H9 (cell line): Measurements from ENCODE around the gene PDLIM7. TPM values are rescaled to one million over a fixed set of nuclear protein-coding genes. Genes with fewer than 3 reads are reported as not detected.

ENCODE experiments used
- DNase-seq: peaks from one replicate; pipeline ENCODE4 v3.0.0-alpha.2; 2017
- H2AFZ ChIP-seq: one replicate; pipeline ENCODE4 v1.6.1; 2013; ENCODE audit warnings: mild to moderate bottlenecking, low read length, control low read depth, moderate library complexity
- H2AK5ac ChIP-seq: 2 replicates; pipeline ENCODE4 v1.6.1; 2013; ENCODE audit warnings: low read length, control low read depth, mixed read lengths; ENCODE audit not compliant: insufficient read length
- H2BK120ac ChIP-seq: one replicate; pipeline ENCODE4 v1.6.1; 2013; ENCODE audit warnings: low read depth, mild to moderate bottlenecking, low read length, control low read depth, inconsistent platforms; ENCODE audit not compliant: poor library complexity, severe bottlenecking
- H2BK12ac ChIP-seq: 2 replicates; pipeline ENCODE4 v1.6.1; 2013; ENCODE audit warnings: low read length, control low read depth, mixed read lengths, low read depth; ENCODE audit not compliant: insufficient read length
- H2BK15ac ChIP-seq: 2 replicates; pipeline ENCODE4 v1.6.1; 2013; ENCODE audit warnings: low read depth, low read length, control low read depth
- H2BK20ac ChIP-seq: one replicate; pipeline ENCODE4 v1.6.1; 2013; ENCODE audit warnings: low read depth, mild to moderate bottlenecking, low read length, control low read depth, inconsistent platforms; ENCODE audit not compliant: poor library complexity, severe bottlenecking
- H2BK5ac ChIP-seq: 2 replicates; pipeline ENCODE4 v1.6.1; 2013; ENCODE audit warnings: low read length, control low read depth, mixed read lengths; ENCODE audit not compliant: insufficient read length
- H3K14ac ChIP-seq: 2 replicates; pipeline ENCODE4 v1.6.1; 2013; ENCODE audit warnings: low read length, control low read depth; ENCODE audit not compliant: insufficient read depth
- H3K18ac ChIP-seq: 2 replicates; pipeline ENCODE4 v1.6.1; 2013; ENCODE audit warnings: low read depth, mild to moderate bottlenecking, mixed read lengths, low read length, control low read depth; ENCODE audit not compliant: insufficient read length
- H3K23ac ChIP-seq: 2 replicates; pipeline ENCODE4 v1.6.1; 2013; ENCODE audit warnings: low read length, control low read depth, mixed read lengths, low read depth; ENCODE audit not compliant: insufficient read length
- H3K23me2 ChIP-seq: 2 replicates; pipeline ENCODE4 v1.6.1; 2013; ENCODE audit warnings: low read depth, mild to moderate bottlenecking, mixed read lengths, low read length, control low read depth; ENCODE audit not compliant: insufficient read length, poor library complexity, severe bottlenecking
- H3K27ac ChIP-seq: 2 replicates; pipeline ENCODE4 v1.5.1; 2013; ENCODE audit warnings: low read length, control low read depth, mixed read lengths, low read depth; ENCODE audit not compliant: insufficient read length
- H3K27me3 ChIP-seq: 2 replicates; pipeline ENCODE4 v1.6.1; 2013; ENCODE audit warnings: low read length, control low read depth, inconsistent platforms; ENCODE audit not compliant: insufficient read depth
- H3K4ac ChIP-seq: 2 replicates; pipeline ENCODE4 v1.6.1; 2013; ENCODE audit warnings: low read depth, mild to moderate bottlenecking, control low read depth, inconsistent platforms, low read length, moderate library complexity
- H3K4me1 ChIP-seq: 2 replicates; pipeline ENCODE4 v1.6.1; 2013; ENCODE audit warnings: low read length, control low read depth, inconsistent platforms; ENCODE audit not compliant: insufficient read depth
- H3K4me2 ChIP-seq: 2 replicates; pipeline ENCODE4 v1.6.1; 2013; ENCODE audit warnings: low read length, control low read depth, mixed read lengths; ENCODE audit not compliant: insufficient read length, insufficient read depth
- H3K56ac ChIP-seq: 2 replicates; pipeline ENCODE4 v1.6.1; 2013; ENCODE audit warnings: low read depth, mild to moderate bottlenecking, mixed read lengths, low read length, control low read depth; ENCODE audit not compliant: insufficient read length
- H3K79me1 ChIP-seq: 2 replicates; pipeline ENCODE4 v1.6.1; 2013; ENCODE audit warnings: low read depth, mild to moderate bottlenecking, moderate library complexity, low read length, control low read depth, inconsistent platforms; ENCODE audit not compliant: insufficient read depth, poor library complexity, severe bottlenecking
- H3K79me2 ChIP-seq: 2 replicates; pipeline ENCODE4 v1.6.1; 2013; ENCODE audit warnings: low read length, control low read depth, inconsistent platforms; ENCODE audit not compliant: insufficient read depth
- H3K9ac ChIP-seq: 2 replicates; pipeline ENCODE4 v1.6.1; 2013; ENCODE audit warnings: low read length, control low read depth, mixed read lengths; ENCODE audit not compliant: insufficient read length; ENCODE audit errors: extremely low read depth
- H3K9me3 ChIP-seq: one replicate; pipeline ENCODE4 v1.6.1; 2013; ENCODE audit warnings: low read depth, low read length, inconsistent platforms; ENCODE audit not compliant: control insufficient read depth
- H3T11ph ChIP-seq: one replicate; pipeline ENCODE4 v1.6.1; 2013; ENCODE audit warnings: mild to moderate bottlenecking, low read length, control low read depth, inconsistent platforms
- H4K20me1 ChIP-seq: one replicate; pipeline ENCODE4 v1.6.1; 2013; ENCODE audit not compliant: control insufficient read depth, insufficient read length, insufficient read depth
- H4K5ac ChIP-seq: 2 replicates; pipeline ENCODE4 v1.6.1; 2013; ENCODE audit warnings: low read depth, mild to moderate bottlenecking, mixed read lengths, low read length, control low read depth; ENCODE audit not compliant: insufficient read length
- H4K8ac ChIP-seq: replicated peaks from 2 replicates; pipeline ENCODE4 v1.6.1; 2013; ENCODE audit warnings: low read length, control low read depth, mixed read lengths, low read depth; ENCODE audit not compliant: insufficient read length
- H4K91ac ChIP-seq: 2 replicates; pipeline ENCODE4 v1.6.1; 2013; ENCODE audit warnings: low read depth, mild to moderate bottlenecking, moderate library complexity, mixed read lengths, low read length, control low read depth; ENCODE audit not compliant: insufficient read length
- H3K27ac Mint-ChIP-seq, 3 experiments: 2 replicates in 2 of 3; 3 replicates in 1 of 3; pipeline ENCODE4 v1.8.0; 2020 to 2021; ENCODE audit warnings: mixed read lengths in 3 of 3, mild to moderate bottlenecking in 1 of 3, moderate library complexity in 1 of 3
- H3K27me3 Mint-ChIP-seq: 2 replicates; pipeline ENCODE4 v1.8.0; 2021; ENCODE audit warnings: low read depth, mild to moderate bottlenecking, moderate library complexity, mixed read lengths
- H3K36me3 Mint-ChIP-seq, 3 experiments: 2 replicates in 2 of 3; 3 replicates in 1 of 3; pipeline ENCODE4 v1.8.0; 2020 to 2021; ENCODE audit warnings: low read depth in 3 of 3, mixed read lengths in 3 of 3; ENCODE audit not compliant: insufficient read depth in 1 of 3
- H3K4me1 Mint-ChIP-seq, 2 experiments: 2 replicates each; pipeline ENCODE4 v1.8.0; 2020; ENCODE audit warnings: mixed read lengths in 2 of 2
- H3K4me3 Mint-ChIP-seq, 2 experiments: 2 replicates in 1 of 2; 3 replicates in 1 of 2; pipeline ENCODE4 v1.8.0; 2020 to 2021; ENCODE audit warnings: mild to moderate bottlenecking in 2 of 2, mixed read lengths in 2 of 2, moderate library complexity in 1 of 2
- H3K9me3 Mint-ChIP-seq, 2 experiments: 2 replicates in 1 of 2; 3 replicates in 1 of 2; pipeline ENCODE4 v1.8.0; 2020; ENCODE audit warnings: mild to moderate bottlenecking in 2 of 2, mixed read lengths in 2 of 2, moderate library complexity in 1 of 2
- CTCF ChIP-seq: fragments of 200-600 bp; sonication (generic); conservative IDR thresholded peaks from 3 replicates; pipeline ENCODE4 v1.8.0; 2021; ENCODE audit warnings: antibody characterized with exemption, mild to moderate bottlenecking
- WGBS: extraction: QIAGEN DNeasy Blood & Tissue Kit; methylation state at CpG from one replicate; pipeline ENCODE4 v1.1.7; 2013; ENCODE audit warnings: missing lambda C conversion rate, low lambda C conversion rate, mixed read lengths; ENCODE audit not compliant: insufficient read length; ENCODE audit errors: extremely low coverage; 5-methylcytosine and 5-hydroxymethylcytosine counted together
- total RNA-seq: library from RNA; stranded (reverse); gene quantifications from 2 replicates; pipeline ENCODE4 v1.2.1, GENCODE V29; 2021

The PDLIM7 gene
- total RNA-seq, 1 experiment from 2014 or later, result 137 TPM

GRCh38 chr5:177472460-177473442 lies 24.7 kb downstream of the PDLIM7 start:
- H3K27ac Mint-ChIP-seq, result peak overlapping the region in 2 of 3 experiments; percentile 89 to 92; a peak in 3 of 7 replicates
- H3K18ac ChIP-seq, result peak overlapping the region; percentile 95
- no peaks in the 10 kb centered on the region for H3K9me3 Mint-ChIP-seq

More at GRCh38 chr5:177472460-177473442, 24.7 kb downstream of the PDLIM7 start:
- Histone ChIP-seq H3K4me1 (peaks cover 24% of the 10 kb centered on the region; the same call in 1 of the 2 replicates), H3K14ac (peak overlapping the region; percentile 97), H4K20me1 (no peaks in the 10 kb centered on the region), H2BK120ac (no peak overlapping the region), H4K91ac (peak overlapping the region; percentile 18), H2AK5ac (no peak overlapping the region), H3K4me2 (peak overlapping the region; percentile 55), H3K23me2 (peaks cover 4% of the 10 kb centered on the region), H2BK12ac (no peak overlapping the region), H3K9ac (peak overlapping the region; percentile 85), H3K79me1 (peaks cover 10% of the 10 kb centered on the region), H3K56ac (no peak overlapping the region), H3K9me3 (no peaks in the 10 kb centered on the region), H4K8ac (no peak overlapping the region), H3K79me2 (peaks cover 26% of the 10 kb centered on the region; the same call in 1 of the 2 replicates), H2BK5ac (no peak overlapping the region), H2BK20ac (no peak overlapping the region), H3T11ph (no peak overlapping the region), H4K5ac (no peak overlapping the region), H3K4ac (peak overlapping the region; percentile 8; the same call in 1 of the 2 replicates), H3K27me3 (no peaks in the 10 kb centered on the region), H2BK15ac (no peak overlapping the region), H3K27ac (no peak overlapping the region), H3K23ac (no peak overlapping the region), H2AFZ (no peak overlapping the region)
- Mint-ChIP-seq H3K36me3 (peaks cover 26 to 43% (median 41%) of the 10 kb centered on the region in 3 experiments), H3K4me1 (peaks cover 44 to 67% of the 10 kb centered on the region in 2 experiments), H3K4me3 (peak overlapping the region; percentile 83 to 89), H3K27me3 (no peaks in the 10 kb centered on the region; the same call in 1 of the 2 replicates)
- no peak for TF ChIP-seq CTCF
- no CpG with 5 or more reads among the region's 93 CpGs for WGBS
- no peak for DNase-seq
